Measurements from ENCODE around the gene SLC49A4.
A peak's percentile ranks its signal among the peaks of the same experiment; 100 is the strongest.

Gene SLC49A4

GRCh38 chr3:122859021-122859805 lies 64.3 kb downstream of the SLC49A4 start:
- DNase-seq = no peak

GRCh38 chr3:122862381-122862780 lies 67.5 kb downstream of the SLC49A4 start:
- DNase-seq = no peak

GRCh38 chr3:122864498-122864897 lies 69.6 kb downstream of the SLC49A4 start:
- DNase-seq = no peak

- no peak for DNase-seq
Measured at GRCh38 chr3:122868322-122868721, 73.5 kb downstream of the SLC49A4 start.

DNA sequence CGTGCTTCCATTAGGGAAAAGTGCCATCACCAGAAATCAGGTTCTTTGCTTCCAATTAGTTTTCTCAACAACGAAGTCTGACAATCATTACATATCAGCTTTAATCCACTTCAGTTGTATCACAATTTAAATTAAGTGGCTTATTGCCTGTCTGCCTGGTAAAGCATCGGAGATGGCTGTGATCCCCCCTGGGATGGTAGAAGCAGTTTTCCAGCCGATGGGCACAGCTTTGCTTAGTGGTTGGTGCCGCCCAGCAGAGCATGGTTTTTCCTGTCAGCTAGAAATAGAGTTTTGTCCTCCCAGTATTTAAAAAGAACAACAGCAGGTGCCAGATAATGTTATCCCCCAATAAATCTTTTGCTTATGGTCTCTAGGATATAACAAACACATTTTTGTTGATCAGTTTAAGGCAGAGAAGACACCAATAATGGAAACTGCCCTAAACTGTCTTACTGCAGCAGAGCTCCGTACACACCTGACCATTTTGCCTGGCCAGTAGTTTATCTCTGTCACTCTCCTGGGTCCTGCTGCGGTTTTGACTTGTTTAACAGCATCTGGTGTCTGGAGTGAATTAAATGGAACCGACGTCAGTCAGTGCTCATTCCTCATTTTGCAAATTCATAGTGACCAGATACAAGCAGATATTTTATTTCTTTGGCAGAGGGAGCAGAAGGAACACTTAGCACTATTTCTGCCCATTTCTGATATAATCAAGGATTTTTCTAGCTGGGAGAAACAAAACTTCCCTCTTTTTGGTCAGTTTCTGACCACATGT lies 79.1 kb downstream of the SLC49A4 start:
- DNase-seq = no peak

GRCh38 chr3:122875547-122876127 lies 80.8 kb downstream of the SLC49A4 start:
- DNase-seq = no peak

DNA sequence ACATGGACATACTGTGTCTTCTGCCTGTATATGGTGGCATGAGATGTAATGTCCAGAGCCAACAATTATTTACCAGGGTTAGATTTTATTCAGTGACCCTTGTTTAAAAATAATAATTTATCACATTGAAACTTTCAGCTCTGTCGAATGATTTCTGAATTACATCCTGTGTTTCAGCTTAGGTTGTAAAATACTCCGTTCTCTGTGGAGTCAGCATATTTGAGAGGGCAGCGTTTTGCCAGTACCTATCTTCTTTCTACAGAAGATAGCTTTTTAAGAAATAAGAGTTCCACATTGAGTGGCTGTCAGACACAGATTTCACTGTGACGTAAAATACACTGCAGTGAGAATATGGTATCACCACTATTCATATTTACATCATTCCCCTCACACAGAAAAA lies 85.3 kb downstream of the SLC49A4 start:
- no peak for DNase-seq

DNA sequence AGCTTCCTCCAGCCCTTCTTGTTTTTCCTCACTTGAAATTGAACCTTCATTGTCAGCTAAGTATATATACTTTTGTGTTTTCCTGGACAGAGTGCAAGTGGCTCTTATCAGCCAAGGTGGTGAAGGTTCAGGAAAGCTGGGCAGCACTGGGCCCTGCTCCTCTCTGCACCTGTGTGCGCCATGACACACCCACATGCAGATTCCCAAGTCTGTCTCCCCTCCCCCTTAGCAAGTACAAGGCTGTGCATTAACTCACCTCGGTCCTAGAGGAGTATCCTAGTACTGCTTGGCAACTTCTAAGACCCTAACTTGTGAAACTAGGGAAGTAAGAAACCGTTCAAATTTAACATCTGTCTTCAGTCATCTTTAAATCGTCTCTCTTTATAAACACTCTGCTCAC lies 85.8 kb downstream of the SLC49A4 start:
- no peak for DNase-seq

- no peak for DNase-seq
Measured at GRCh38 chr3:122882361-122882947, 87.6 kb downstream of the SLC49A4 start.

- no peak for DNase-seq
Measured at GRCh38 chr3:122886251-122886650, 91.4 kb downstream of the SLC49A4 start.

DNA sequence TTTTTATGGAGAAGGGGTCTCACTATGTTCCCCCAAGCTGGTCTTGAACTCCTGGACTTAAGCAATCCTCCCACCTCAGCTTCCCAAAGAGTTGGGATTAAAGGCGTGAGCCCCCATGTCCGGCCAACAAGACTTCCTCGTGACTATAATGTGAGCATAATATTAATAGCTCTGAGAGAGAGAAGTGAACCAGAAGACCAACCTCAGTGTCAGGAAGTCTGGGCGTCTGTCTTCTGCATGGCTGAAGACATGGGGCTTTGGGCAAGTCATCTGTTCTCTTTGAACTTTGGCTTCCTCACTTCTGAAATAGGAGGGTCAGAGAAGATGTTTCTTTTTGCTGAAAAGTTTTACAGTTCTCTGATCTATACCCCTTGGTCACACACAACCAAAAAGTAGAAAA lies 92.1 kb downstream of the SLC49A4 start:
- DNase-seq = peak in 3 of 51 donors; percentile 0 to 10 (median 8)

DNA sequence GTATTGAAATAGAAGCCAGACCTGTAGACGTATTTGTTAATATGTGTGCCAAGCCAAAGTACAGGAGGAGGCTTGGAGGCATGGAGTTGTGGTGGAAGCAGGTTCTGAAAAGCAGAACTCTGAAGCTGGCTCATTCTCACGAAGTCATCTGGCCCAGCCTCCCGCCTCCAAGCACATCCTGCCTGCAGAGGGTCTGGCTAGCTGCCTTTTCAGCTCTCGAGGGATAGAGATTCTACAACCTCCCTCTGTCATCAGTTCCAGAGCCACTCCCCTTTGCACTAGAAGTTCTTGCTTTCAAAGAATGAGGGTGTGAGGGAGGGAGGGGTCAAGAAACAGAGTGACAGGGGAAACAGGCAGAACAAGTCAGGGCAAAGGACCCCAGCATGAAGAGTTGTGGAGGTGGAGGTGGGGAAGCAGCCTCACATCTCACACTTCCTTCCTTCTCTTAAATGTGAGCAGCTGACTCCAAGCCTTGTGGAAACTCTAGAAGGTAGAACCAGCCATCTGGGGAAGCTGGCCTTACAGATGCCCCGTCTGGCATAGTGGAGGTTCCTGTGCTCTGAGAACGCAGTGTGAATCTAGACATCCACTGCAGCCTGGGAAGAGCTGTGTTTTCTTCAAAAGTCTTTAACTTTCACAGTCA lies 95.3 kb downstream of the SLC49A4 start:
- DNase-seq = peak in 23 of 51 donors; percentile 4 to 72 (median 21)

DNA sequence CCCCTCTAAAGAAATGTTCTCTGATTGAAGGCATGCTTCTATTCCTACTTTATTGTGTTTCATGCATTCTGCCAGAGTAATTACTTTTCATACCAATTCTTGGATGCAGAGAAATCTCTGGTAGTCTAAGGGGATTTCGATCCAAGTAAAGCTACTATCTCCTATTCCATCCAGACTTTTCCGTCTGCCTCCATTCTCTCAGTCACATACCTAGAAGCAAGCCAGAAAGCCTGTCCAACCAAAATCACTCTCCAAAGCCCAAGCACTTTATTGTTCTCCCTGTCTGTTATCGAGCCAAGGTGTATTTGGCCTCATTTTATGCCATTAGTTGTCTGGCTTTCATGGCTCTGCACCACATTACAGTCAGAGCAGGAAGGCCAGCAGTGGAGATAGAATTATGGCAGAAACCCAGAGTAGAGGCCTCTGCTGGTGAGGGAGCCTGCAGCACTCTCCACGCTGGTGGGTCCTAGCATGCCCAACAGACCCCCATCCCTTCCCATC lies 95.9 kb downstream of the SLC49A4 start:
- no peak for DNase-seq

- no peak for DNase-seq
Measured at GRCh38 chr3:122892118-122892960, 97.5 kb downstream of the SLC49A4 start.

DNA sequence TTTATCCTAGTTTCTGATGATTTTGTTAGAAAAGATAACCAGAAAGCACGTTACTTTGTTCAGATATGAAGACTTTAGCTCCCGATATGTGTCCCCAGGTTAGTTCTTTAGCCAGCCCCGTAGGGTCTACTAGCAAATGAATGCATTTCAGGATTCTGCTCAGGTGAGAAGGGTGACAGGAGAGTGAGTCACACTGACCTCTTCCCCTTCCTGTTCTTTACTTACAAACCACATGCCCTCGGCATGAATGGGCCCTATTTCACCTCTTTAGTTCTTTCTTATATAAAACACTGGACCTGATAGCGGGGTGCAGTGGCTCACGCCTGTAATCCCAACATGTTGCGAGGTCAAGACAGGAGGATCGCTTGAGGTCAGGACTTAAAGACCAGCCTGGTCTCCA lies 98.4 kb downstream of the SLC49A4 start:
- no peak for DNase-seq

DNA sequence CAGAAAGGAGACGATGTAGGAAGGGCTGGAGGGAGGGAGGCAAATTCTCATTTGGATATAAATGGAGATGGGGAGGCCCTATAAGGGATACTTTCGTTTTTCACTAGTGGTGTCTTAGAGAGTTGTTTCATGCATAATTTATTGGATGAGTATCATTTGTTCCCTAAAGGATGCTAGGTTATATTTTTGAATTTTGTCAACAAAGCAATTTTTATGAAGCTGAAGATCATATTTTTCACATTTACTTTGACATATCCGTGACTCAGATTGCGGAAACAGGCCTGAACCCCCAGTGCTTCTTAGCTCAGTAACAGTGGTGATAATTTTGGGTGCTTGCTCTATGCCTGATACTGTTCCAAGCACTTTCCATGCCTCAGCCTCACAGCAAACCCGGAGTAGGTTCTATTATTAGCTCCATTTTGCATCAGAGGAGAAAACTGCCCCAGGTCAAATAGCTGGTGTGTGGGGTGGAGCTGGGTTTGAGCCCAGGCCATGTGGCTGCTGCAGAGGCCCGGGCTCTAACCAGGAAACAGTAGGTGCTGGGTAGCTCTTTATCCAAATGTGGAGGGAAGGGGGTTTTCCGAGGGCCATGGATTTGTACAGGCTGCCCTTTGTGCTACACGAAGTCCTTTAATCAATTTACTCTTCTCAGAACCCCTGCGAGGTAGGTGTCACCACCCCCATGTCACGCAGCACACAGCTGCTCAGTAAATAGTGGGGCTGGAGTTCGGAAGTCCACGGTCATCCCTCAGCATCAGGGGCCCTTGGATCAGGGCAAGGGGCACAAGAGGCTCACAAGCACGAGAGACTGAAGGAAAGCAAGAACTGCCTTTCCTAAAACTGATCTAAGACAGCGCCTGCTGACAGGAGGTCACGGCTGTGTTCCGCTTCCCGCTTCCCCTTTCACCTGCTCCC lies 99.1 kb downstream of the SLC49A4 start:
- peak in 1 of 51 donors; percentile 12 for DNase-seq

- no peak for DNase-seq
Measured at GRCh38 chr3:122898298-122898697, 103.4 kb downstream of the SLC49A4 start.

- DNase-seq = no peak
Measured at GRCh38 chr3:122902326-122902725, 107.5 kb downstream of the SLC49A4 start.

GRCh38 chr3:122903171-122903570 lies 108.3 kb downstream of the SLC49A4 start:
- no peak for DNase-seq
